VCaP (cell line): ENCODE results near the gene PLEKHM1.
"Not testable (repeated sequence)": the region's sequence is repeated elsewhere in the genome, so short reads cannot be mapped to it uniquely, and the experiment has no call there.

Experiments
- H3K27ac ChIP-seq: fragments of 450-650 bp; 2 replicates; pipeline ENCODE4 v1.5.1; 2017
- TF ChIP-seq, protein P1 (sequence below): fragments of 450-650 bp; conservative IDR thresholded peaks from 2 replicates; pipeline ENCODE4 v1.5.1; 2017; ENCODE audit warnings: mild to moderate bottlenecking, moderate library complexity

Gene PLEKHM1

GRCh38 chr17:45490615-45491433 is at the start of gene PLEKHM1:
TSS of gene PLEKHM1 (minus strand) at chr17:45490721. CDS start at chr17:45482484, 8,237 bp downstream.
- H3K27ac ChIP-seq, result peak within 1 kb of the TSS; percentile 42; the same call in 1 of the 2 replicates

- not testable (repeated sequence) for H3K27ac ChIP-seq
These were observed 47.6 kb upstream of the PLEKHM1 start for GRCh38 chr17:45538168-45538567.

DNA sequence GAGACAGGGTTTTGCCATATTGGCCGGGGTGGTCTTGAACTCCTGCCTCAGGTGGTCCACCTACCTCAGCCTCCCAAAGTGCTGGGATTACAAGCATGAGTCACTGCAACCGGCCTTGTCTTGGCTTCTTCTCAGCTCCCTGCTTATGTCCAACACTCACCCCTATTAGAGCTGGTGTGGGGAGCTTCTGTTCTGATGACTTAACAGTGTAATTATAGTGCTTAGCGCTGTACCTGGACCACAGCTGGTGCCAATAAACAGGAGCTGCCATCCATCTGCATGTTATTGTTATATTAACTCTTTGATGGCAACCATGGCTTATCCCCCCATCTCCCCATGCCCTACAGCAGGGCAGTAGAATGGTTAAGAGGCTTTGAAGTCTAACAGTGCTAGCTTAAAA is 15.6 kb upstream of the PLEKHM1 start:
- not testable (repeated sequence) for H3K27ac ChIP-seq

- H3K27ac ChIP-seq, result not testable (repeated sequence)
These were observed 14.7 kb upstream of the PLEKHM1 start for GRCh38 chr17:45505183-45505582.

DNA sequence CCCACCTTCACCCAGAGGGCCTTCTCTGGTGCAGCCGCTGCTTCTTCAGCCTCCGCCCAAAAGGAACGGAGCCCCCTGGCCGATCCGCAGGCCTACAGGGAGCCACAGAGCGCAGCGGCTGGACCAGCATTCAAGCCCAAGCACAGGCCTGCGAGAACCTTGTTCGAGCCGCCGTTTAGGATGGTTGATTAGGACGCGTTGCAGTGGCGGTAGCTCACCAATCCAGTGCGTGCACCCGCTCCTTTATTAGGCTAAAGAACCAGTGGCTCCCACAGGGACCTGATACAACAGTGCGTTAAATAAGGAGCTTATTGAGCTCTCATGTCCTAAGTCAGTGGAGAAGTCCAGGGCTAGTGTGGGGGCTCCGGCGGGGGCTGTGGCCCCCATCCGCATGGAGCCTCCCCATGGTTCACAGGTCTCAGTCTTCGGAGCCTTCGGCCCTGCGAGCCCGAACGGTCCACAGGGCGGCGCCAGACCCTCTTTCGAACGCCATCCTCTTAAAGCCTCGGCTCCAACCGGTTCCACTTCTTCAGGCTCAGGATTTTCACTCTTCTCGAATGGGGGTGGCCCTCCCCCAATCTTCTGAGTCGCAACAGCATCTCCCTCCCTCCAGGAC is 10.7 kb upstream of the PLEKHM1 start:
- TF ChIP-seq, protein P1, sequence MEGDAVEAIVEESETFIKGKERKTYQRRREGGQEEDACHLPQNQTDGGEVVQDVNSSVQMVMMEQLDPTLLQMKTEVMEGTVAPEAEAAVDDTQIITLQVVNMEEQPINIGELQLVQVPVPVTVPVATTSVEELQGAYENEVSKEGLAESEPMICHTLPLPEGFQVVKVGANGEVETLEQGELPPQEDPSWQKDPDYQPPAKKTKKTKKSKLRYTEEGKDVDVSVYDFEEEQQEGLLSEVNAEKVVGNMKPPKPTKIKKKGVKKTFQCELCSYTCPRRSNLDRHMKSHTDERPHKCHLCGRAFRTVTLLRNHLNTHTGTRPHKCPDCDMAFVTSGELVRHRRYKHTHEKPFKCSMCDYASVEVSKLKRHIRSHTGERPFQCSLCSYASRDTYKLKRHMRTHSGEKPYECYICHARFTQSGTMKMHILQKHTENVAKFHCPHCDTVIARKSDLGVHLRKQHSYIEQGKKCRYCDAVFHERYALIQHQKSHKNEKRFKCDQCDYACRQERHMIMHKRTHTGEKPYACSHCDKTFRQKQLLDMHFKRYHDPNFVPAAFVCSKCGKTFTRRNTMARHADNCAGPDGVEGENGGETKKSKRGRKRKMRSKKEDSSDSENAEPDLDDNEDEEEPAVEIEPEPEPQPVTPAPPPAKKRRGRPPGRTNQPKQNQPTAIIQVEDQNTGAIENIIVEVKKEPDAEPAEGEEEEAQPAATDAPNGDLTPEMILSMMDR, result peak; percentile 45
- H3K27ac ChIP-seq, result not testable (repeated sequence)

GRCh38 chr17:45500478-45500877 is 10.0 kb upstream of the PLEKHM1 start:
- H3K27ac ChIP-seq, result not testable (repeated sequence)

GRCh38 chr17:45499208-45499607 is 8.7 kb upstream of the PLEKHM1 start:
- H3K27ac ChIP-seq, result not testable (repeated sequence)

- not testable (repeated sequence) for H3K27ac ChIP-seq
These were observed 7.9 kb upstream of the PLEKHM1 start for GRCh38 chr17:45498377-45498776.

- not testable (repeated sequence) for H3K27ac ChIP-seq
These were observed 6.9 kb upstream of the PLEKHM1 start for GRCh38 chr17:45497449-45497848.

- H3K27ac ChIP-seq, result not testable (repeated sequence)
These were observed 6.0 kb upstream of the PLEKHM1 start for GRCh38 chr17:45496507-45496906.

DNA sequence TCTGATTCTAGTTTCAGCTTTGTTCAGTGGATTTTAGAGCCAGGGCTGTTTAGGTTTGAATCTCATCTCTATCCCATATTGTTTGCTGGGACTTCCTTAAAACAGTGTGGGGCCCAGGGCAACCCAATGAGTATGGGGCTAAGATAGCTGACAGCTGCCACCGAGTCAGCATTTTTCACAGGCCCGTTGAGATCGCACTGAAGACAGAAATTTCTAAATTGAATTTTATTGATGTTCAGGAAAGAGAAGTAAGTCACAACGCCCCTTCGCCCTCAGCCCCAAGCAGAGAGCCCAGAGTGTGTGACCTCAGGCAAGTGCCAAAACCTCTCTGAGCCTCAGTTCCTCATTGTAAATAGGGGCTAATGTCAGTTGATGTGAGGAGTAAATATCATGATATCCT is 4.0 kb upstream of the PLEKHM1 start:
- H3K27ac ChIP-seq, result not testable (repeated sequence)

DNA sequence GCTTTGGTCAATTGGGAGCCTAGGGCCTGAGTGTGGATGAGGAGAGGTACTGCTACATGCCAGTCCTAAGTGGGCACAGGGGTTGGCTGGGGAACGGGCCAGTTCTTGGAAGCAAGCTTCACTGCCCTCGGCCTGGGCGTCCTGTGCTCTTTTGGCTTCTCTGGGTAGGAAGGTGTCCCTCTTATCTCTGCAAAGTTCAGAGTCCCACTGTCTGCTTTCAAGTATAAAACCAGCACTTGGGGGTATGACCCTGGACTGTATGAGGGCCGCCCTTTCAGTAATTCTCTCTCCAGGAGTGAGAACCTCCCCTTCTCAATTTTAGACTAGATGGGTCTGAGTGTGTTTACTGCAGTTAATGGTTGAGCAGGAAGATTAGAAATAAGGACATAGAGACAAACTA is 1.6 kb upstream of the PLEKHM1 start:
- H3K27ac ChIP-seq, result not testable (repeated sequence)

DNA sequence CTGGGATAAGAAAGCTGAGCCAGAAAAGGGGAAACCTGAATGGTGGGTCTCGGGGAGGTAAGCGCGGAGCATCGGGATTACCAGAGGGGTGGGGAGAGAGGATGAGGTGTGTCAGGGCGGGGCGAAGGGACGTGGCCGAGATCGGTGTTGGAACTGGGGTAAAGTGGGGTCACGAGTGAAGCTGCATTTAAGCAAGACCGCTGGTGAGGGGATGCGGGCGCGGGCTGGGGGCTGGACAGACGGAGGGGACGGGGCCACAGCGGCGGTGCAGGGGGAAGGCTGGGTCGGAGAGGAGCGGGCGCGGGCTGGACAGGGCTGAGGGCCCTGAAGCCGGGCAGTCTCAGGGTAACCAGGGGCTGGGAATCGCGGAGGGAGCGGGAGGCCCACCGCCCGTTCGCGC is 323 bp downstream of the PLEKHM1 start:
- H3K27ac ChIP-seq, result peak overlapping the region; percentile 42; the same call in 1 of the 2 replicates

- H3K27ac ChIP-seq, result not testable (repeated sequence)
These were observed 2.8 kb downstream of the PLEKHM1 start for GRCh38 chr17:45487704-45488103.

- H3K27ac ChIP-seq, result not testable (repeated sequence)
These were observed 6.8 kb downstream of the PLEKHM1 start for GRCh38 chr17:45483591-45484216.

DNA sequence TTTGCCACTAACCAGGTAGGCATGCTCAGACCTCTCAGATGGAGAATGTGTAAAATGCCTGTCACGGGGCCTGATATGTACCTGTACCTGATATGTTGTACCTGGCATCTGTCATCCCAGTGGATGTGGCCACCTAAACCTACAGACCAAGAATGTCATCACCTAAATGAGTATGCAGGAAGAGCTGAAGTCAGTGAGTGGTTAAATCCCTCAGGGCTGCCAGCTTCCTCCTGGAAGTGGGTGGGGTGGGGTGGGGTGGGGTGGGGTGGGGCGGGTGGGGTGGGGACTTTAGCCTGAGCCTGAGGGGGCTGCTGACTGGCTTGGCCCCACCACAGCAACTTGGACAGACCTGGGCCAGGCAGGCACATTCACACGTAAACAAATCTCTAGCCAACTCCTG is 7.3 kb downstream of the PLEKHM1 start:
- H3K27ac ChIP-seq, result not testable (repeated sequence)

GRCh38 chr17:45482317-45482716 is 8.2 kb downstream of the PLEKHM1 start:
- H3K27ac ChIP-seq, result not testable (repeated sequence)

DNA sequence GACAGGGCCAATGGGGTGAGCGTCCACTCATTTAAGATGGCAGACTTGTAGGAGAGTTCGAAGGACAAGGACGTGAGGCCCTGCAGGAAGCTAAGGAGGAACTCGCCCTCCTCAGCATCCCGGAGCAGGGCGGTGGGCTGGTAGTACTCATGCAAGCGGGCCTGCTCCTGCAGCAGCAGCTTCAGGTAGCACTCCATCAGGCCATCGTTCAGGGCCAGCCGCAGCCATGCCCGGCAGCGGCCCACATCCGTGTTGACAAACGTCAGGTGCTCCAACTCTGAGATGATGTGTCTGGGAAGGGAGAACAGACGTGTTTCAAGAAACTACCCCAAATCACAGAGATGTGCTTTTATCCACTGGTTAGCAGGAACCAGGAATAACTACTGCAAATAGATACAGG is 15.1 kb downstream of the PLEKHM1 start:
- not testable (repeated sequence) for H3K27ac ChIP-seq

GRCh38 chr17:45472249-45472648 is 18.3 kb downstream of the PLEKHM1 start:
- H3K27ac ChIP-seq, result peak overlapping the region; percentile 32

GRCh38 chr17:45469204-45469563 is 21.3 kb downstream of the PLEKHM1 start:
- peak overlapping the region; percentile 34; the same call in 1 of the 2 replicates for H3K27ac ChIP-seq
